Gastroesophageal sphincter (tissue), 4 donors: ENCODE results near the gene DCLK2. TPM values are rescaled to one million over a fixed set of nuclear protein-coding genes. Genes with fewer than 3 reads are reported as not detected.

Experiments used
- ATAC-seq: fragments of 150-250 bp; one replicate; pipeline ENCODE4 v1.9.1; 2016; ENCODE audit warnings: mild to moderate bottlenecking, moderate library complexity
- H3K27ac ChIP-seq, 4 donors: fragments of 200-600 bp; sonication (generic) in 3 of 4; 1 replicate in 3 of 4; 2 replicates in 1 of 4; pipeline ENCODE4 v1.5.1; 2016 to 2019
- H3K27me3 ChIP-seq: fragments of 200-600 bp; sonication (generic); one replicate; pipeline ENCODE4 v1.5.1; 2019
- H3K36me3 ChIP-seq, 2 donors: fragments of 200-600 bp; sonication (generic); one replicate each; pipeline ENCODE4 v1.5.1; 2019; ENCODE audit warnings: control low read depth in 1 of 2
- H3K4me1 ChIP-seq, 3 donors: fragments of 200-600 bp; sonication (generic); 1 replicate in 2 of 3; 2 replicates in 1 of 3; pipeline ENCODE4 v1.5.1; 2016 to 2019; ENCODE audit warnings: control low read depth in 2 of 3
- H3K4me3 ChIP-seq, 2 donors: fragments of 200-600 bp; sonication (generic); one replicate each; pipeline ENCODE4 v1.5.1; 2019; ENCODE audit warnings: mild to moderate bottlenecking in 1 of 2, moderate library complexity in 1 of 2
- H3K9me3 ChIP-seq, 3 donors: fragments of 200-600 bp; sonication (generic); one replicate each; pipeline ENCODE4 v1.5.1; 2017 to 2019; ENCODE audit warnings: control low read depth in 2 of 3
- CTCF ChIP-seq, 4 experiments: fragments of 200-600 bp in 2 of 4; fragments of 450-650 bp in 2 of 4; sonication (generic) in 1 of 4; IDR thresholded peaks; one replicate each; pipeline ENCODE4 v1.5.1; 2017 to 2019; ENCODE audit warnings: antibody characterized with exemption in 4 of 4, mild to moderate bottlenecking in 2 of 4, moderate library complexity in 2 of 4
- EP300 ChIP-seq: sonication (generic); formaldehyde crosslinking; IDR thresholded peaks from one replicate; pipeline ENCODE4 v1.6.1; 2017; ENCODE audit warnings: antibody characterized with exemption, mild to moderate bottlenecking
- POLR2A ChIP-seq, 2 donors: fragments of 450-650 bp; IDR thresholded peaks; one replicate each; pipeline ENCODE4 v1.6.1; 2017; ENCODE audit warnings: antibody characterized with exemption in 2 of 2, mild to moderate bottlenecking in 2 of 2, moderate library complexity in 1 of 2
- POLR2AphosphoS5 ChIP-seq: sonication (generic); formaldehyde crosslinking; IDR thresholded peaks from one replicate; pipeline ENCODE4 v1.6.1; 2017; ENCODE audit warnings: antibody characterized with exemption
- WGBS, 2 donors: methylation state at CpG; one replicate each; pipeline ENCODE4 v1.1.5; 2018; ENCODE audit warnings: low coverage in 1 of 2; 5-methylcytosine and 5-hydroxymethylcytosine counted together
- total RNA-seq, 4 donors: library from RNA; depleted of rRNA; stranded (reverse); fragments of >200 nt; gene quantifications; one replicate each; pipeline ENCODE4 v1.1.0, GENCODE V29; 2016

The DCLK2 gene
- total RNA-seq, 4 donors from 2014 or later = 17.1 to 33.0 (median 19.7) TPM

GRCh38 chr4:150056569-150056968 is 21.7 kb upstream of the DCLK2 start:
- no peaks in the 10 kb centered on the region for H3K4me1 ChIP-seq
- no peaks in the 10 kb centered on the region for H3K27me3 ChIP-seq
- H3K9me3 ChIP-seq = no peaks in the 10 kb centered on the region
- H3K27ac ChIP-seq = no peak overlapping the region
- ATAC-seq = no peak
- no peaks in the 10 kb centered on the region for H3K36me3 ChIP-seq
- no peak for TF ChIP-seq POLR2A (IDR thresholded peaks at IDR 0.05)
- TF ChIP-seq EP300 = no peak
- TF ChIP-seq CTCF (IDR thresholded peaks at IDR 0.05) = no peak
- TF ChIP-seq POLR2AphosphoS5 = no peak
- no peak overlapping the region for H3K4me3 ChIP-seq

DNA sequence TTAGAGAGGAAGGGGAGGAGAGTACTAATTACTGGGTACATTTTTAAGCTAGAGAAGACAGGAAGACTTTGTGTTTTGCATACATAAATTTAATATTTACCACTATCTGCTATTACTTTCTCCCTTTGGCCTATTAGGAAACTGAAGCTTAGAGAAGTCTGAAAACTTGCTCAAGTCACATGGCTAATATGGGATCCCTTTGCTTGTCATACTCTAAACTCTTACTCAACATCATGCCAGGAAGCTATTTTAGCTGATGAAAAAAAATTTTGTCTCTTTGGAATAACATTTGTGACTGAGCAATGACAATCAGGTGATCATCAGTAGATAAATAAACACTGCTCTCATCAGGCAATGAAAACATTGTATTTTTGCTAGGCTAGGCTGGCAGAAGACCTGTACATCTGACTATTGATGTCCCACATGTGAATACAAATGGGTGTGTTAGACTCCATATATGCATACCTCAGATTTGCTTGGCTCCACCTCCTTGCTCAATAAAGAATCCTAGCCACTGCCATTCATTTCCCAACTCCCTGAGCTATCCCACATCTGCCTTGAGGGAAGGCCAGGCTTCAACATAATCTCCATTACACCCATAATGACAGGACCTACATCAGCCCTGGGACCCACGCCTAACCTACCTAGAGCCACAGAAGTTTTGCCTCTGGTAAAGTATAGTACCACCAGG is 17.0 kb upstream of the DCLK2 start:
- H3K4me3 ChIP-seq = no peak overlapping the region
- no peak for TF ChIP-seq POLR2AphosphoS5
- no peak for TF ChIP-seq EP300
- no peaks in the 10 kb centered on the region for H3K36me3 ChIP-seq
- H3K9me3 ChIP-seq = no peaks in the 10 kb centered on the region
- no peak overlapping the region for H3K27ac ChIP-seq
- H3K4me1 ChIP-seq = no peaks in the 10 kb centered on the region
- WGBS, 2 donors = 29% methylated on average over 1 of the region's 1 CpG; no CpG with 5 or more reads in 1 of the 2 donors
- ATAC-seq = no peak
- no peaks in the 10 kb centered on the region for H3K27me3 ChIP-seq

- Histone ChIP-seq H3K4me1 (no peaks in the 10 kb centered on the region), H3K9me3 (no peaks in the 10 kb centered on the region), H3K4me3 (no peak overlapping the region), H3K27ac (no peak overlapping the region), H3K36me3 (no peaks in the 10 kb centered on the region), H3K27me3 (no peaks in the 10 kb centered on the region)
- no peak for TF ChIP-seq POLR2AphosphoS5
- no peak for TF ChIP-seq CTCF (IDR thresholded peaks at IDR 0.05)
- TF ChIP-seq POLR2A (IDR thresholded peaks at IDR 0.05) = no peak
- no peak for TF ChIP-seq EP300
- ATAC-seq = no peak
Observed at GRCh38 chr4:150063128-150063527, 15.1 kb upstream of the DCLK2 start.

GRCh38 chr4:150065740-150066139 is 12.5 kb upstream of the DCLK2 start:
- no peak for ATAC-seq
- no peaks in the 10 kb centered on the region for H3K4me1 ChIP-seq
- H3K27ac ChIP-seq = no peak overlapping the region
- 90 to 96% methylated on average over 4 to 6 of the region's 6 CpGs for WGBS, 2 donors
- TF ChIP-seq POLR2AphosphoS5 (no peak), EP300 (no peak), CTCF (IDR thresholded peaks at IDR 0.05) (no peak), POLR2A (IDR thresholded peaks at IDR 0.05) (no peak)
- H3K36me3 ChIP-seq = no peaks in the 10 kb centered on the region
- no peak overlapping the region for H3K4me3 ChIP-seq
- no peaks in the 10 kb centered on the region for H3K27me3 ChIP-seq
- H3K9me3 ChIP-seq = no peaks in the 10 kb centered on the region

DNA sequence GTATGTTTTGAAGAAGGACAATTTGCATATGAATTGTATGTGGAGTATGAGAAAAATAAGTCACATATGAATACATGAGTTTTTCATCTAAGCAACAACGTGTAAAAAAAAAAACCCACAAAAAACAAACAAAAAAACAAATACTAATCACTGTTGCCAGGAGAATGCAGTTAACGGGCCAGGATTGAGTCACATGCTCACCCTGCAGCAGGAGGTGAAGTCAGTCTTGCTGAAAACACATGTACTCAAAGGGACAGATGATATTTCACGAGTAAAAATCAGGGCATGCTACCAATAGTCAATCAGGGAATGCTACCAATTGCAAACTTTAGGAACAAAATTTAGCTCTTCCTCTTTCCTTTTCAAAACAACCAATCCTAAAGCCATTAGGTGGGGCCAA is 10.4 kb upstream of the DCLK2 start:
- ATAC-seq = no peak
- H3K27me3 ChIP-seq = no peaks in the 10 kb centered on the region
- no peak overlapping the region for H3K27ac ChIP-seq
- TF ChIP-seq POLR2A (IDR thresholded peaks at IDR 0.05) = no peak
- TF ChIP-seq EP300 = no peak
- no peak for TF ChIP-seq POLR2AphosphoS5
- no peak for TF ChIP-seq CTCF (IDR thresholded peaks at IDR 0.05)
- 78 to 79% methylated on average over 3 of the region's 3 CpGs for WGBS, 2 donors
- H3K36me3 ChIP-seq = no peaks in the 10 kb centered on the region
- no peak overlapping the region for H3K4me3 ChIP-seq
- no peaks in the 10 kb centered on the region for H3K9me3 ChIP-seq
- peaks cover 3 to 11% (median 4%) of the 10 kb centered on the region in 3 donors for H3K4me1 ChIP-seq
